ENCODE data around the gene NSG1.

GRCh38 chr4:4439782-4440181 lies 52.9 kb downstream of the NSG1 start:
- TF ChIP-seq GATA2 (IDR thresholded peaks at IDR 0.05; ENCODE audit: low read depth, low read length), result no peak
- TF ChIP-seq GATA3 (IDR thresholded peaks at IDR 0.05; ENCODE audit: low read depth, low read length), result no peak

Measured in SH-SY5Y (cell line).